BLaER1 (cell line): Measurements from ENCODE around the gene HOMER3.
A peak's percentile ranks its signal among the peaks of the same experiment; 100 is the strongest.

Experiments used
- H3K27ac ChIP-seq: shearing (Covaris generic); formaldehyde crosslinking; 2 replicates; pipeline ENCODE4 v1.8.1; 2022
- H3K27me3 ChIP-seq: shearing (Covaris generic); formaldehyde crosslinking; 2 replicates; pipeline ENCODE4 v1.8.1; 2022
- H3K36me3 ChIP-seq: shearing (Covaris generic); formaldehyde crosslinking; 2 replicates; pipeline ENCODE4 v1.8.1; 2022
- H3K4me1 ChIP-seq: shearing (Covaris generic); formaldehyde crosslinking; 2 replicates; pipeline ENCODE4 v1.8.1; 2022
- H3K4me2 ChIP-seq: shearing (Covaris generic); formaldehyde crosslinking; 2 replicates; pipeline ENCODE4 v1.8.1; 2022
- H3K4me3 ChIP-seq: shearing (Covaris generic); formaldehyde crosslinking; 2 replicates; pipeline ENCODE4 v1.8.1; 2022
- H3K9ac ChIP-seq: shearing (Covaris generic); formaldehyde crosslinking; 2 replicates; pipeline ENCODE4 v1.8.1; 2022
- H3K9me3 ChIP-seq: shearing (Covaris generic); formaldehyde crosslinking; 2 replicates; pipeline ENCODE4 v1.8.1; 2022
- H4K20me1 ChIP-seq: shearing (Covaris generic); formaldehyde crosslinking; 2 replicates; pipeline ENCODE4 v1.8.1; 2022
- Cebpa-rat ChIP-seq: shearing (Covaris generic); IDR thresholded peaks from 2 replicates; pipeline ENCODE4 v1.8.1; 2022

The HOMER3 gene

GRCh38 chr19:18897094-18898029 is 43.7 kb downstream of the HOMER3 start:
- H3K4me2 ChIP-seq: no peak overlapping the region
- H3K36me3 ChIP-seq: peaks cover 35% of the 10 kb centered on the region
- no peak for TF ChIP-seq Cebpa-rat
- H4K20me1 ChIP-seq: peaks cover 58% of the 10 kb centered on the region
- H3K9ac ChIP-seq: no peak overlapping the region
- no peak overlapping the region for H3K27ac ChIP-seq
- H3K9me3 ChIP-seq: 0 out of 2 replicates have a peak, but pooled peaks cover 3% of the 10 kb centered on the region
- no peak overlapping the region for H3K4me3 ChIP-seq
- H3K27me3 ChIP-seq: peaks cover 58% of the 10 kb centered on the region
- H3K4me1 ChIP-seq: peaks cover 36% of the 10 kb centered on the region

- no peak overlapping the region for H3K4me3 ChIP-seq
Measured at GRCh38 chr19:18896421-18896841, 44.6 kb downstream of the HOMER3 start.

GRCh38 chr19:18895824-18896341 is 45.1 kb downstream of the HOMER3 start, which contains the start of gene CERS1:
Gene CERS1 (minus strand): TSS chr19:18896158. CDS start chr19:18896072, 86 bp downstream.
- peaks cover 58% of the 10 kb centered on the region for H4K20me1 ChIP-seq
- peak within 1 kb of the TSS; percentile 80 for H3K4me2 ChIP-seq
- H3K4me3 ChIP-seq: peak within 1 kb of the TSS; percentile 58
- TF ChIP-seq Cebpa-rat: no peak
- peaks cover 36% of the 10 kb centered on the region for H3K4me1 ChIP-seq
- H3K9ac ChIP-seq: no peak within 1 kb of the TSS
- peaks cover 25% of the 10 kb centered on the region for H3K36me3 ChIP-seq
- 0 out of 2 replicates have a peak, but pooled peaks cover 3% of the 10 kb centered on the region for H3K9me3 ChIP-seq
- H3K27me3 ChIP-seq: peaks cover 67% of the 10 kb centered on the region
- no peak within 1 kb of the TSS for H3K27ac ChIP-seq

More at GRCh38 chr19:18896421-18896841, 44.6 kb downstream of the HOMER3 start:
- peaks cover 36% of the 10 kb centered on the region for H3K4me1 ChIP-seq
- peaks cover 67% of the 10 kb centered on the region for H3K27me3 ChIP-seq
- peaks cover 30% of the 10 kb centered on the region for H3K36me3 ChIP-seq
- H3K9ac ChIP-seq: no peak overlapping the region
- peaks cover 58% of the 10 kb centered on the region for H4K20me1 ChIP-seq
- no peak for TF ChIP-seq Cebpa-rat
- 0 out of 2 replicates have a peak, but pooled peaks cover 3% of the 10 kb centered on the region for H3K9me3 ChIP-seq
- H3K4me2 ChIP-seq: no peak overlapping the region; the same call in 1 of the 2 replicates
- no peak overlapping the region for H3K27ac ChIP-seq

- Histone ChIP-seq H3K4me1 (peaks cover 36% of the 10 kb centered on the region), H3K4me3 (peak overlapping the region; percentile 58), H4K20me1 (peaks cover 56% of the 10 kb centered on the region), H3K9ac (no peak overlapping the region), H3K27me3 (peaks cover 67% of the 10 kb centered on the region), H3K9me3 (0 out of 2 replicates have a peak, but pooled peaks cover 3% of the 10 kb centered on the region), H3K27ac (no peak overlapping the region), H3K4me2 (peak overlapping the region; percentile 80), H3K36me3 (peaks cover 18% of the 10 kb centered on the region)
- TF ChIP-seq Cebpa-rat: no peak
Measured at GRCh38 chr19:18895038-18895823, 45.8 kb downstream of the HOMER3 start.

GRCh38 chr19:18894254-18895037 is 46.6 kb downstream of the HOMER3 start:
- Histone ChIP-seq H3K9ac (no peak overlapping the region), H3K4me2 (peak overlapping the region; percentile 68), H3K4me1 (peaks cover 36% of the 10 kb centered on the region), H4K20me1 (peaks cover 48% of the 10 kb centered on the region), H3K36me3 (peaks cover 10% of the 10 kb centered on the region), H3K4me3 (peak overlapping the region; percentile 25; the same call in 1 of the 2 replicates), H3K9me3 (0 out of 2 replicates have a peak, but pooled peaks cover 3% of the 10 kb centered on the region), H3K27me3 (peaks cover 67% of the 10 kb centered on the region), H3K27ac (no peak overlapping the region)
- no peak for TF ChIP-seq Cebpa-rat

- Histone ChIP-seq H3K9ac (no peak overlapping the region), H3K4me2 (peak overlapping the region; percentile 68), H3K27ac (no peak overlapping the region), H3K27me3 (peaks cover 67% of the 10 kb centered on the region), H4K20me1 (peaks cover 41% of the 10 kb centered on the region), H3K4me3 (no peak overlapping the region), H3K9me3 (0 out of 2 replicates have a peak, but pooled peaks cover 3% of the 10 kb centered on the region), H3K36me3 (peaks cover 3% of the 10 kb centered on the region; the same call in 1 of the 2 replicates), H3K4me1 (peaks cover 36% of the 10 kb centered on the region)
- TF ChIP-seq Cebpa-rat: no peak
Measured at GRCh38 chr19:18893587-18894253, 47.3 kb downstream of the HOMER3 start.

GRCh38 chr19:18889949-18890745 is 50.9 kb downstream of the HOMER3 start:
- Histone ChIP-seq H3K4me1 (peaks cover 28% of the 10 kb centered on the region), H3K27me3 (peaks cover 37% of the 10 kb centered on the region), H3K36me3 (no peaks in the 10 kb centered on the region), H3K27ac (no peak overlapping the region), H4K20me1 (peaks cover 9% of the 10 kb centered on the region), H3K9ac (no peak overlapping the region), H3K4me2 (no peak overlapping the region), H3K4me3 (no peak overlapping the region), H3K9me3 (0 out of 2 replicates have a peak, but pooled peaks cover 3% of the 10 kb centered on the region)
- TF ChIP-seq Cebpa-rat: no peak

GRCh38 chr19:18886972-18887371 is 54.0 kb downstream of the HOMER3 start:
- peaks cover 5% of the 10 kb centered on the region; the same call in 1 of the 2 replicates for H3K27me3 ChIP-seq
- no peak overlapping the region for H3K9ac ChIP-seq
- no peak for TF ChIP-seq Cebpa-rat
- no peaks in the 10 kb centered on the region for H3K4me1 ChIP-seq
- no peaks in the 10 kb centered on the region for H4K20me1 ChIP-seq
- no peaks in the 10 kb centered on the region for H3K36me3 ChIP-seq
- H3K27ac ChIP-seq: no peak overlapping the region
- no peak overlapping the region for H3K4me2 ChIP-seq
- H3K4me3 ChIP-seq: no peak overlapping the region
- no peaks in the 10 kb centered on the region for H3K9me3 ChIP-seq
